ENCODE data around the gene TAX1BP1. TPM values are rescaled to one million over a fixed set of nuclear protein-coding genes. Genes with fewer than 3 reads are reported as not detected.

Gene TAX1BP1
- 58.0 and 58.3 TPM in 2 replicates for total RNA-seq (2021)
- long read RNA-seq, transcript TAX1BP1-201 (17 exons, 2,478 nt): major isoform, 121 of 444 reads
- long read RNA-seq, transcript TAX1BP1-202 (17 exons, 2,892 nt): minor isoform, 18 of 444 reads
- long read RNA-seq, partial matches to known transcripts: 263 of 444 reads
- long read RNA-seq, other reads (novel, unspliced or antisense): 38 of 444 reads

DNA sequence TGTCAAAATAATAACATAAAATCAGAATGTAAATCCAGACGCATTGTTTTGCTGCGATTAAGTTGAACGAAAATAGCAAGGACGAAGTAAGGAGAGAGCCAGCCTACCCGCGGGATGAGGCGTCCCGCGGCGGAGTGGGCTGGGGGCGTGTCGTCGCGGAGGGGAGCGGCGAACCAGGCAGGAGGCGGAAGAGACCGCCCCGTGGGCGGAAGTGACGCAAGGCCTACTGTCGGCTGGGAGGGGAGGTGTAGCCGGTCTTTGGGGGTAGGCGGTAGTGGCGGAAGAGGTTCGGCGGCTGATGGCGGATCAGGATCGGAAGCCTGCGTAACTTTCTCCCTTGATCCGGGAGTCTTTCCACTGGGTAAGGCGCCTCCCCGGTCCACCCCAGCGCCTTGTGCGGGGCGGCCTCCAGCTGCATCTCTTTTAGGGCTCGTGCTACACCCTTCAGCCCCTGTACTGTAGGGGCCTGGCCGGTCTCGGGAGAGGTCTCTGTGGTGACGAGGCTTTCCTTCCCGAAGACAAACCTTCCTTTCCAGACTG is at the start of gene TAX1BP1:
Gene TAX1BP1 (plus strand): TSS at position 254 of the 540 bp plus-strand sequence. CDS start 8,363 bp downstream, outside the sequence.
- Histone ChIP-seq H4K5ac (ENCODE audit: insufficient read length, low read depth, low read length) (no peak within 1 kb of the TSS), H3K4ac (ENCODE audit: low read depth, low read length) (no peak within 1 kb of the TSS), H3K18ac (ENCODE audit: insufficient read length, low read depth, low read length) (peak within 1 kb of the TSS; percentile 58), H3T11ph (ENCODE audit: low read length) (no peak within 1 kb of the TSS), H3K56ac (ENCODE audit: insufficient read length, low read depth, low read length) (no peak within 1 kb of the TSS), H4K8ac (replicated peaks; ENCODE audit: insufficient read length, low read depth, low read length) (no peak within 1 kb of the TSS), H2BK120ac (ENCODE audit: low read depth, low read length, poor library complexity, severe bottlenecking) (no peak within 1 kb of the TSS), H3K27me3 (ENCODE audit: insufficient read depth, low read length) (no peaks in the 10 kb centered on the region), H3K79me1 (ENCODE audit: insufficient read depth, low read depth, low read length, poor library complexity, severe bottlenecking) (no peaks in the 10 kb centered on the region), H4K20me1 (ENCODE audit: control insufficient read depth, insufficient read depth, insufficient read length) (no peaks in the 10 kb centered on the region), H3K14ac (ENCODE audit: insufficient read depth, low read length) (peak within 1 kb of the TSS; percentile 82), H2AFZ (ENCODE audit: low read length) (no peak within 1 kb of the TSS), H2BK20ac (ENCODE audit: low read depth, low read length, poor library complexity, severe bottlenecking) (no peak within 1 kb of the TSS), H3K79me2 (ENCODE audit: insufficient read depth, low read length) (no peaks in the 10 kb centered on the region), H3K23me2 (ENCODE audit: insufficient read length, low read depth, low read length, poor library complexity, severe bottlenecking) (peaks cover 2% of the 10 kb centered on the region), H3K4me2 (ENCODE audit: insufficient read depth, insufficient read length, low read length) (peak within 1 kb of the TSS; percentile 88), H2BK5ac (ENCODE audit: insufficient read length, low read length) (no peak within 1 kb of the TSS), H3K27ac (ENCODE audit: insufficient read length, low read depth, low read length) (peak within 1 kb of the TSS; percentile 21), H3K9ac (ENCODE audit: extremely low read depth, insufficient read length, low read length) (peak within 1 kb of the TSS; percentile 88), H2BK12ac (ENCODE audit: insufficient read length, low read depth, low read length) (no peak within 1 kb of the TSS), H2AK5ac (ENCODE audit: insufficient read length, low read length) (no peak within 1 kb of the TSS), H3K9me3 (ENCODE audit: control insufficient read depth, low read depth, low read length) (no peaks in the 10 kb centered on the region), H4K91ac (ENCODE audit: insufficient read length, low read depth, low read length) (no peak within 1 kb of the TSS), H2BK15ac (ENCODE audit: low read depth, low read length) (no peak within 1 kb of the TSS), H3K23ac (ENCODE audit: insufficient read length, low read depth, low read length) (no peak within 1 kb of the TSS), H3K4me1 (ENCODE audit: insufficient read depth, low read length) (no peaks in the 10 kb centered on the region)
- peaks cover 30% of the 10 kb centered on the region in 2 experiments for H3K4me1 Mint-ChIP-seq
- WGBS (ENCODE audit: extremely low coverage, insufficient read length, low lambda C conversion rate): no CpG with 5 or more reads among the region's 41 CpGs
- peaks cover 0 to 2% (median 0%) of the 10 kb centered on the region in 3 experiments; a peak in 1 of 7 replicates for H3K36me3 Mint-ChIP-seq (ENCODE audit: insufficient read depth in 1 of 3, low read depth in 3 of 3)
- peak; percentile 95 for DNase-seq
- no peak for TF ChIP-seq CTCF (conservative IDR thresholded peaks at IDR 0.05)
- H3K27ac Mint-ChIP-seq: peak within 1 kb of the TSS; percentile 64 to 98 (median 94)
- H3K9me3 Mint-ChIP-seq: no peaks in the 10 kb centered on the region
- peak within 1 kb of the TSS; percentile 94 to 97 for H3K4me3 Mint-ChIP-seq
- H3K27me3 Mint-ChIP-seq (ENCODE audit: low read depth): peaks cover 2% of the 10 kb centered on the region; the same call in 1 of the 2 replicates

All from H9 (cell line).